Frontal cortex (tissue), 4 donors: Measurements from ENCODE around the gene GPD2. TPM values are rescaled to one million over a fixed set of nuclear protein-coding genes. Genes with fewer than 3 reads are reported as not detected.
A peak's percentile ranks its signal among the peaks of the same experiment; 100 is the strongest.
"Not testable (repeated sequence)": the region's sequence is repeated elsewhere in the genome, so short reads cannot be mapped to it uniquely, and the experiment has no call there.

Experiments used
- DNase-seq, 2 donors: peaks; one replicate each; pipeline ENCODE4 v3.0.0; 2012; ENCODE audit warnings: low spot score in 2 of 2
- FAIRE-seq: peaks from 2 replicates; lab custom pipeline; 2012; peaks lifted over from hg19 to GRCh38; lab: Jason Lieb, UNC
- total RNA-seq: library from RNA; depleted of rRNA; stranded (reverse); fragments of >200 nt; gene quantifications from one replicate; pipeline ENCODE4 v1.2.3, GENCODE V29; 2014
- donor health status: control.
- donor health status: control.
- donor health status: control.

Gene GPD2
- total RNA-seq, 1 donor from 2014 or later: 163 TPM

DNA sequence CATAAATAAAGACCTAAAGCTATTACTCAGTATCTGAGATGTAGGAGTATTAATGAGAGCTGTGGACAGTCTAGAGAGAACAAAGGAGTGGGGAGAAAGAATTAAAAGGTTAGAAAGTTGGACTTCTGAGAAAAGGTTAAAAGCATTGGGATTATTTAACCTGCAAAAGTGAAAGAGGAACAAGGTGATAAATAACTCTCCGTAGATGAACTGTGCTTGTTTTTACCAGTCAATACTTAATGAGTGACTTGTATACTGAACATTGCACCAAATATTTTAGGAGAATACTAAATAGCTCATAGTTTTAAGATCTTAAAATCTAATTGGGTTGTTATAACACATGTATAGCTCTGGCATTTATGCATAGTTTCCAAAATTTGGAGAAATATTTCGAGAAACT, 137.5 kb downstream of the GPD2 start:
- DNase-seq: no peak
- FAIRE-seq: no peak

GRCh38 chr2:156574112-156574511, 137.9 kb downstream of the GPD2 start:
- no peak for DNase-seq
- no peak for FAIRE-seq

GRCh38 chr2:156576005-156576404, 139.8 kb downstream of the GPD2 start:
- DNase-seq (no peak), FAIRE-seq (no peak)

- no peak for FAIRE-seq
- no peak for DNase-seq
These were observed 144.3 kb downstream of the GPD2 start for GRCh38 chr2:156580501-156580900.

GRCh38 chr2:156581280-156581679, 145.1 kb downstream of the GPD2 start:
- FAIRE-seq (peak; percentile 51), DNase-seq (no peak)

GRCh38 chr2:156585457-156585856, 149.3 kb downstream of the GPD2 start:
- FAIRE-seq: no peak
- no peak for DNase-seq

DNA sequence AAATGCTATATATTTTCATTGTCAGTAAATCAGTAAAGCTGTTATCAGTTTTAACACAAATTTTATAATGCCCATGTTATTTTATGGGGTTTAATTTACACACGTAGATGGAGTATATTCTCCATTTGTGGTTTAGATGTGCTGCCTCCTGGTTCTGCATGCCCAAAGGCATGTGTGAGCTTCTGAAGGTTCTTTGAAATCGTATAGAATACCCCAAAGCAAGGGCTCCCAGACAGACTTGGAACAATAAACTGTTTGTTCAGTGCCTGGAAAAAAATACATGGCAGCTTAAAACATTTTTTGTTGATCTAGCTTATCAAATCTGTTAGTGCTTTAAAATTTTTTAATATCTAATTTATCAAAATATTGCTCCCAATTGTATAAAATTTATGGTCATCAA, 150.4 kb downstream of the GPD2 start:
- FAIRE-seq (no peak), DNase-seq (no peak)

GRCh38 chr2:156589381-156590079, 153.4 kb downstream of the GPD2 start:
- peak; percentile 31 for FAIRE-seq
- DNase-seq: peak in 1 of 2 donors; percentile 7

DNA sequence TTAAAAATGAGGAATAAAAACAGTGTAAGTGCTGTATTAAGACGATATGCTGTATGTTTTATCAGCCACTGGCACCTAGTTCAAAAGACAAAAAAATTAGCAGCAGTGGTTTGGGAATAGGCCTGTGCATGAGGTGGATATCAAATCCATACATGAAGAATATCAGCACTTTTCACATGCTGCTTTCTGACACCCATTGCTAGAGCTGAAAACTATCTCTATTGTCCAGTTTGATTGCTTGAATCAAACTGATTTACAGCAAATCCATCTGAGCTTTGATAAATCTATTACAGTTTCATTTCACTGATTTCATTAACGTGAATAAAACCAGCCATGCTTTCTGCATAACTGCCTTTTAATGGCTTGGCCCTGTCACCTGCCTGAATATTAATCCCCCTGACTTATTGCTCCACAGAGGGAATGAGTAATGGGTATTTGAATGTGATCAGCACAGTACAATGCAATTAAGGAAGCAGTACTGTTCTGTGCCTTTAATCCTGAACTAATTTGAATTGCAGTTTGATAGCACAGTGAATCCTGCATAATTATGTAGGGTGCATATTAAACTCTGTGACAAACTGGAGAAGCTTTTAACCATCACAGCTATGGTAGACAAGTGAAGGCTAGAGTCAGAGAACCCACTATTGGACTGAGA, 154.0 kb downstream of the GPD2 start:
- FAIRE-seq (no peak), DNase-seq (no peak)

DNA sequence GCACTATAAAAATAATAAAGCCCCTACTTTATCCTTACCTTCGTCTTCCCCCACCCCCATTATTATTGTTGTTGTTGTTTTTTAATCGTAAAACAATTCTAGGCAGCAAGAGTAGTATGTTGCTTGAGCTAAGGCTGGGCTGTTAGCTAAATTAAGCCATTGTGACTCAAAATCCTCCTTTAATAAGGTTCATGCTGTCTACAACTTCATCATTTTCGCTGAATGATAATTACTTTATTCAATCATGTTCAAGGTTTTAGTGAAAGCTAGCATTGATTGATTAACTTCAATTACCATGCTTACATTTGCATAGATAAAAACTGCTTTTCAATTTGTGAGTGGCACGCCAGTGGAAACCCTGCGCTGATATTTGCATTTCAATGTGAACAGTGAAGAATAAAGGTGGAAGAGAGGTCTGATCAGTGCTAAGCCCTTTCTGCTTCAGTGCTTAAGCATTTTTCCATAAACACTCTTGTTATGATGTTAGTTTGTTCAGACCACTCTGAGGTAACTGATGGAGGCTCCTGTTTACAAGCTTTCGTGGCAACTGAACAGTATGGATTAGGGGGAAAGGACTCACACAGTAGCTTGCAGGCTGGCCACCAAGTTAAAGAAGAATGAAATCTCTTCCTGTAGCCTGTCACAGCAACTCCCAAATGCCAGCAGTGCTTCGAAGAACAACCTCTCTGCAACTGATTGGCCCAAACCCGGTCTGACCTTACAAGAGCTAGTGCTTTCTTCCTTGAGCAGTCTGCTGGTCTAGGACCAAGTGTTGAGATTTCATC, 156.8 kb downstream of the GPD2 start:
- no peak for DNase-seq
- no peak for FAIRE-seq

GRCh38 chr2:156593594-156593921, 157.4 kb downstream of the GPD2 start:
- FAIRE-seq (no peak), DNase-seq (no peak)

DNA sequence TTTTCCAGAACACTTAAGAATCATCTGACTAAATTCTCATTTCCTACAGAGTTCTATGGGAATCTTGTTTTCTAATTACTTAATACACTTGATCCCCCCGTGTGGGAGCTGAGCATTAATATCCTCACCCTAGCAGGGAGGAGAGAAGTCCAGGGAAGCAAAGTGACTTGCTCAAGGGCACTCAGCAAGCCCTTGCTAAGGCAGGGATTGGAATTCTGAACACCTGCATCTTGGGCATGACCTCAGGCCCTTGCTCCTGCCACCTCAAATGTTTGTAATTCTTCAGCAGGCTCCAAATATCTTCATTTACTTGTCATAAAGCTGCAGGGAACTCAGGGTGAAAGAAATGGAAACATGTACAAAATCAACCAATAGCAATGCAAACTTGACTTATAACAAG, 162.4 kb downstream of the GPD2 start:
- FAIRE-seq: no peak

GRCh38 chr2:156600196-156600595, 164.0 kb downstream of the GPD2 start:
- FAIRE-seq: no peak
- DNase-seq: no peak

More for the DNA sequence above, 162.4 kb downstream of the GPD2 start:
- no peak for DNase-seq

- FAIRE-seq (no peak), DNase-seq (no peak)
These were observed 165.8 kb downstream of the GPD2 start for GRCh38 chr2:156601855-156602551.

DNA sequence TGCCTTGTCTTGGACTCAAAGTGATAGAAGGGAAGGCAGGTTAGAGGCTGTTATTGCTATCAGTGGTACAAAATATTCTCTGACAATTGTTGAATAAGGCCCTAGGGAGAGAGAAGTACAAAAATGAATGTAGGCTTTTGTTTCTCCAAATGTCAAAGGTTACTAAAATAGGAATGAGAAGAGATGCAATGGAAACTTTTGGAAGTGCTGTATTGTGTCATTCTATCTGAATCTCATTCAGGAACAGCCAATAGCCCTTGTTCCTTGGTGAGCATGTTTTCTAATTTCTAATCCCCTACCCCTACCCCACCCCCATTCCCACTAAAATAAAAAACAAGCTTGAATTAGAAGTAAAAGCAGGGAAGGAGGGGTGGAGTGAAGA, 166.4 kb downstream of the GPD2 start:
- no peak for DNase-seq
- FAIRE-seq: no peak

DNA sequence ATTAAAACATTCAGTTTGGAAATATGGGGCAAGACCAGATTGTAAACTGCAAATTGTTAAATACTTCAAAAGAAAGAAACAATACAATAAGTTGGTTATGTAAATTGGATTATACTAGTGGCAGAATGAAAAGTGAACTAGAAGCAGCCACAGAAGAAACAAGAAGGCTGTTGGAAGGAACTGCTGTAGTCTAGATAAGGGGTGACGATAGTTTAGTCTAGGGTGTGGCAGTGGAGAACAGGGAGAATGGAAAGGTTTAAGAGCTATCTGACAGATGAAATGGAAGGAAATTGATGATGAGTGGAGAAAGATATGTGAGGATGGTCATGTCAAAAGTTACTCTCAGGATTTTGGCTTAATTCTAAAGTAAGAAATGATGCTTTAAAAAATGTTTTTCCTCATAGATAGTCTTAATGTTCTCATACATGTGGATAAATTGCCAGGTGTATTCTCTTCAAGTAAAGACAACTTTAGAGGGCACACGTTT, 179.7 kb downstream of the GPD2 start:
- FAIRE-seq: no peak
- no peak for DNase-seq

DNA sequence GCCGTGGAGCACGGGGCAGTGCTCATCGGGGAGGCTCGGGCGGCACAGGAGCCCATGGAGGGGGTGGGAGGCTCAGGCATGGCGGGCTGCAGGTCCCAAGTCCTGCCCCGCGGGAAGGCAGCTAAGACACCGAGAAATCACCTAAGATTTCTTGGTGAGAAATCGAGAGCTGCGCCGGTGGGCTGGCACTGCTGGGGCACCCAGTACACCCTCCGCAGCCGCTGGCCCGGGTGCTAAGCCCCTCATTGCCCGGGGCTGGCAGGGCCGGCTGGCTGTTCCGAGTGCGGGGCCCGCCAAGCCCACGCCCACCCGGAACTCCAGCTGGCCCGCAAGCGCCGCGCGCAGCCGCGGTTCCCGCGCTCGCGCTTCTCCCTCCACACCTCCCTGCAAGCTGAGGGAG, 181.9 kb downstream of the GPD2 start:
- not testable (repeated sequence) for FAIRE-seq, DNase-seq

DNA sequence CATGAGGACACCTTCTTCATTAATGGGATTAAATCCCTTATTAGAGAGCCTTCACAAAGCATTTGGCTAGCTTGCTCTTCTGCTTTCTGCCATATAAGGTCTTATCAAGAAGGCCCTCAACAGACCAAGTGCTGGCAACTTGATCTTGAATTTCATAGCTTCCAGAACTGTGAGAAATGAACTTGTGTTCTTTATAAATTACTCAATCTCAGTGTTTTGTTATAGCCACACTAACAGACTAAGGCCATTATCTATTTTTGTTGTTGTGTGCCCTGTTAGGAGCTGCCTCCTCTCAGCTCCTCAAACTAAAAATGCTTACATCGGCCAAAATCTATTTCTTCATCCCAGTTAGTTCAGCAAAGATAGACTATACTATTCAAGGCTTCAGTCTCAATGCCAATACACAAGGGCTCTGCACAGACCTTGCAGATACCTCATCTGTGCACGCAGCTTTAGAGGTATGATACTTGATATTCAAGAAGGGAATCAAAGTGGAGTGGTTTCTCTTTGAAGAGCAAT, 182.9 kb downstream of the GPD2 start:
- FAIRE-seq (no peak), DNase-seq (no peak)

DNA sequence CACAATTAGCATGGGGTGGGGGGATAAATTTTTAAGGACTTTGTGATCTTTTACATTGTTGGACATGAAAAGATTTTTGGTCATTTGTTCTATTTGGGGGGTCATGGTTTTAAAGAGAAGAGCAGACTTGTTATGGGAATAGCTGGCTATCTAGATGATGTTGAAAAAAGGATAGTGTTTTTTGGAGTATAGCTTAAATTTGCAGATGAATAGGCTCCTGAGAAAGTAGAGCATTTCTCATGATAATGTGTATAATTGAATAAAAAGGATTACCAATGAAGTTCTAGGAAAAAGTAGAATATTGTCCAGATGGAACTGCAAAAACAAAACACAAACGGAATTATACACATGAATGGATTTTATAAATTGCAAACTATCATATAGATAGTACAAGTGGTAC, 186.3 kb downstream of the GPD2 start:
- FAIRE-seq: no peak
- no peak for DNase-seq
